HL-60 (cell line): ENCODE measurements around the gene PLEKHA5.

Experiments
- DNase-seq, 2 experiments: peaks; one replicate each; pipeline ENCODE4 v3.0.0-alpha.2; 2010 to 2020; ENCODE audit warnings: low read depth in 1 of 2, low spot score in 1 of 2
- H3K27ac ChIP-seq: fragments of 250-450 bp; sonication (Bioruptor Pico); replicated peaks from 2 replicates; pipeline ENCODE4 v1.5.1; 2020; ENCODE audit warnings: mild to moderate bottlenecking, moderate library complexity
- H3K27me3 ChIP-seq: fragments of 250-450 bp; sonication (Bioruptor Pico); 2 replicates; pipeline ENCODE4 v1.5.1; 2021; ENCODE audit warnings: mild to moderate bottlenecking, moderate library complexity; ENCODE audit not compliant: insufficient read depth, poor library complexity, severe bottlenecking
- H3K4me3 ChIP-seq: replicated peaks from 2 replicates; pipeline ENCODE4 v1.5.1; 2011; ENCODE audit warnings: mild to moderate bottlenecking, control low read depth, low read length; ENCODE audit not compliant: insufficient read depth
- GABPA ChIP-seq: IDR thresholded peaks from 2 replicates; pipeline ENCODE4 v1.6.1; 2012; ENCODE audit warnings: low read depth
- POLR2AphosphoS5 ChIP-seq: IDR thresholded peaks from 2 replicates; pipeline ENCODE4 v1.6.1; 2012; ENCODE audit warnings: low read depth
- SPI1 ChIP-seq: IDR thresholded peaks from 2 replicates; pipeline ENCODE4 v1.6.1; 2012; ENCODE audit warnings: low read depth, mild to moderate bottlenecking, borderline replicate concordance
- TF ChIP-seq, protein P1 (sequence below): IDR thresholded peaks from one replicate; pipeline ENCODE4 v1.5.1; 2011; ENCODE audit warnings: low read length, control low read depth, inconsistent platforms; ENCODE audit not compliant: insufficient read depth
- TF ChIP-seq, protein P2 (sequence below): IDR thresholded peaks from 2 replicates; pipeline ENCODE4 v1.6.1; 2012; ENCODE audit warnings: low read depth; ENCODE audit not compliant: insufficient replicate concordance

Gene PLEKHA5

GRCh38 chr12:19409376-19409775 is 279.8 kb downstream of the PLEKHA5 start:
- DNase-seq: no peak
- no peaks in the 10 kb centered on the region for H3K27me3 ChIP-seq
- H3K4me3 ChIP-seq: no peak overlapping the region
- TF ChIP-seq, protein P1, sequence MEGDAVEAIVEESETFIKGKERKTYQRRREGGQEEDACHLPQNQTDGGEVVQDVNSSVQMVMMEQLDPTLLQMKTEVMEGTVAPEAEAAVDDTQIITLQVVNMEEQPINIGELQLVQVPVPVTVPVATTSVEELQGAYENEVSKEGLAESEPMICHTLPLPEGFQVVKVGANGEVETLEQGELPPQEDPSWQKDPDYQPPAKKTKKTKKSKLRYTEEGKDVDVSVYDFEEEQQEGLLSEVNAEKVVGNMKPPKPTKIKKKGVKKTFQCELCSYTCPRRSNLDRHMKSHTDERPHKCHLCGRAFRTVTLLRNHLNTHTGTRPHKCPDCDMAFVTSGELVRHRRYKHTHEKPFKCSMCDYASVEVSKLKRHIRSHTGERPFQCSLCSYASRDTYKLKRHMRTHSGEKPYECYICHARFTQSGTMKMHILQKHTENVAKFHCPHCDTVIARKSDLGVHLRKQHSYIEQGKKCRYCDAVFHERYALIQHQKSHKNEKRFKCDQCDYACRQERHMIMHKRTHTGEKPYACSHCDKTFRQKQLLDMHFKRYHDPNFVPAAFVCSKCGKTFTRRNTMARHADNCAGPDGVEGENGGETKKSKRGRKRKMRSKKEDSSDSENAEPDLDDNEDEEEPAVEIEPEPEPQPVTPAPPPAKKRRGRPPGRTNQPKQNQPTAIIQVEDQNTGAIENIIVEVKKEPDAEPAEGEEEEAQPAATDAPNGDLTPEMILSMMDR: no peak
- TF ChIP-seq GABPA (no peak), POLR2AphosphoS5 (no peak), SPI1 (no peak)
- TF ChIP-seq, protein P2, sequence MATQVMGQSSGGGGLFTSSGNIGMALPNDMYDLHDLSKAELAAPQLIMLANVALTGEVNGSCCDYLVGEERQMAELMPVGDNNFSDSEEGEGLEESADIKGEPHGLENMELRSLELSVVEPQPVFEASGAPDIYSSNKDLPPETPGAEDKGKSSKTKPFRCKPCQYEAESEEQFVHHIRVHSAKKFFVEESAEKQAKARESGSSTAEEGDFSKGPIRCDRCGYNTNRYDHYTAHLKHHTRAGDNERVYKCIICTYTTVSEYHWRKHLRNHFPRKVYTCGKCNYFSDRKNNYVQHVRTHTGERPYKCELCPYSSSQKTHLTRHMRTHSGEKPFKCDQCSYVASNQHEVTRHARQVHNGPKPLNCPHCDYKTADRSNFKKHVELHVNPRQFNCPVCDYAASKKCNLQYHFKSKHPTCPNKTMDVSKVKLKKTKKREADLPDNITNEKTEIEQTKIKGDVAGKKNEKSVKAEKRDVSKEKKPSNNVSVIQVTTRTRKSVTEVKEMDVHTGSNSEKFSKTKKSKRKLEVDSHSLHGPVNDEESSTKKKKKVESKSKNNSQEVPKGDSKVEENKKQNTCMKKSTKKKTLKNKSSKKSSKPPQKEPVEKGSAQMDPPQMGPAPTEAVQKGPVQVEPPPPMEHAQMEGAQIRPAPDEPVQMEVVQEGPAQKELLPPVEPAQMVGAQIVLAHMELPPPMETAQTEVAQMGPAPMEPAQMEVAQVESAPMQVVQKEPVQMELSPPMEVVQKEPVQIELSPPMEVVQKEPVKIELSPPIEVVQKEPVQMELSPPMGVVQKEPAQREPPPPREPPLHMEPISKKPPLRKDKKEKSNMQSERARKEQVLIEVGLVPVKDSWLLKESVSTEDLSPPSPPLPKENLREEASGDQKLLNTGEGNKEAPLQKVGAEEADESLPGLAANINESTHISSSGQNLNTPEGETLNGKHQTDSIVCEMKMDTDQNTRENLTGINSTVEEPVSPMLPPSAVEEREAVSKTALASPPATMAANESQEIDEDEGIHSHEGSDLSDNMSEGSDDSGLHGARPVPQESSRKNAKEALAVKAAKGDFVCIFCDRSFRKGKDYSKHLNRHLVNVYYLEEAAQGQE: no peak
- H3K27ac ChIP-seq: no peak overlapping the region

GRCh38 chr12:19410211-19410610 is 280.7 kb downstream of the PLEKHA5 start:
- TF ChIP-seq, protein P1: no peak
- no peak for TF ChIP-seq GABPA
- no peak for DNase-seq
- H3K27ac ChIP-seq: no peak overlapping the region
- H3K4me3 ChIP-seq: no peak overlapping the region
- H3K27me3 ChIP-seq: no peaks in the 10 kb centered on the region

DNA sequence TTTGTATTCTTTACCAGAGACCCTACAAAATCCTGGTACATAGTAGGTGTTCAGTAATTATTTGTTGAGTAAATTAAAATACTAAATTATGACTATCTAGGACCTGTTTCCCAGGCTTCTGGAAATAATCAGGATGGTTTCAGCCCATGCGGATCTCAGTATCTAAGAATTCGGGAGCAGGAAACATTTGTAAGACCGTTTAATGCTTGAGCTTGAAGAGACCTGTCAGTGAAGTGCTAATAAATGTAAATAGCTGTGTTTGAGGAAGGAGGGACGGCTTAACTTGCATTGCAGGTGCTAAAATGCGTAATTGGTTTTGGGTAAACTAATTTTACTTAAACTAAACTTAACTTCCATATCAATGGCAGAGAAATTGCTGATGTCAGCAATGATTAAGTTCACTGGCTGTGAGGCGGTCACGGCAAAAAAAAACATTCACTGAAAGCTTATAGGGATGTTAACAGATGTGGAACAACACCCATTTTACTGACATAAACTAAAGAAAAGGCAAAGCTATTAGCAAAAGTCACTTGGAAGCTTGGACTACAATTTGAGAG is 281.2 kb downstream of the PLEKHA5 start:
- no peak for TF ChIP-seq GABPA
- TF ChIP-seq POLR2AphosphoS5: no peak
- TF ChIP-seq SPI1: no peak
- TF ChIP-seq, protein P1: no peak
- TF ChIP-seq, protein P2: no peak
- no peaks in the 10 kb centered on the region for H3K27me3 ChIP-seq
- H3K4me3 ChIP-seq: no peak overlapping the region
- H3K27ac ChIP-seq: no peak overlapping the region
- no peak for DNase-seq

DNA sequence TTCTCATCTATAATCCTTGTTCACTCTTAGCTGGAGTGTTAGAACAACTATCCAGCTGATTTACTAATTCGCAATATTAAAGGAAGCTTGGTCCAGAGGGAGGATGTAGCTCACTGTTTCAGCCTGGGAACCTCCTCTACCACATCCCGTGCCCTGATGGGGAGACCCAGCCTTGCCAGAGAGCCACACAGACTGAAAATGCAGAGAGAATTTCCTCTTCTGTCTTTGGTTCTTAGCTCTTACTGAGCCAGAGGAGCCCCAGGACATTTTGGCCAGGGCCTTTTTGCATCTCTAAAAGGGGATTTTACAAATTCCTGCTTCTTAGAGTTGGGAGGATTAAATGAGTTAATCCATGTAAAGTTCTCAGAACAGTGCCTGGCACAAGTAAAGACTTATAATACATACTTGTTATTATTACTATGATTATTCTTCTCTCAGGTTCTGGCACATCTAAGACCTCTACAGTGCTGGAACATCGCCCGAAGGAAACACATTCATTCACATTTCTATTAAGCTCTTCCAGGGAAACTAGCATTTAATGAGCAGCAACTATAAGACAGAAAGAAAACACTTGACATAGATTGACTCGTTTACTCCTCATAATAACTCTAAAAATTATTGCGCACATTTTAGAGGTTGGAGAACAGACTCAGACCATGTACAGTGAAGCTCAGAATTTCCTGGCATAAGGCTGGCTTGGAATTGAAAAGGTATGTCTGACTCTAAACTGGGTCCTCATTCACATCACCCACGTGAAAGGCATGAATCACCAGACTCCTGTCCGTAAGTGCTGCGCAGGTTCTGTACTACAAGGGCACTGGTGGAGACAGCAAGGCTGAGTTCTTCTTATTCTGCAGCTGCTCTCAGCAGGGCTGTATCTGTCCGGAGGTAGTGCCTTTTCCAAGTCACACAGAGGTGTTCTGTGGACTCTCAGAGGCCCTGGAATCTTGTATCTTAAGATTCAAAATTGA is 282.0 kb downstream of the PLEKHA5 start:
- Histone ChIP-seq H3K27me3 (no peaks in the 10 kb centered on the region), H3K27ac (no peak overlapping the region), H3K4me3 (no peak overlapping the region)
- DNase-seq: no peak
- no peak for TF ChIP-seq POLR2AphosphoS5
- TF ChIP-seq, protein P1: no peak
- TF ChIP-seq, protein P2: no peak
- TF ChIP-seq SPI1: no peak
- TF ChIP-seq GABPA: no peak
